ENCODE data around the gene COL18A1. TPM values are rescaled to one million over a fixed set of nuclear protein-coding genes. Genes with fewer than 3 reads are reported as not detected.

COL18A1 gene
- total and polyA plus RNA-seq, 9 of the 15 experiments (the other 6 are each of a cell fraction or from before 2014, with no cell fraction given): 0.14 to 16.4 (median 2.0) TPM

- Histone ChIP-seq H3K9me3 (replicated peaks; ENCODE audit: control insufficient read depth, insufficient read depth, low read depth, low read length) (no peaks in the 10 kb centered on the region), H3K9me1 (ENCODE audit: control insufficient read depth, insufficient read depth, low read length) (peaks cover 5% of the 10 kb centered on the region), H3K4me1 (replicated peaks in 1 of 2; ENCODE audit: control insufficient read depth in 2 of 2, insufficient read depth in 2 of 2, low read length in 2 of 2) (peaks cover 41 to 90% of the 10 kb centered on the region in 2 experiments), H3K4me2 (ENCODE audit: insufficient read depth, low read length) (no peak overlapping the region), H3K4me3 (no peak overlapping the region), H4K20me1 (replicated peaks; ENCODE audit: control insufficient read depth, insufficient read depth, low read length) (peaks cover 8% of the 10 kb centered on the region), H3K27me3 (ENCODE audit: control insufficient read depth in 2 of 2, insufficient read depth in 2 of 2, low read length in 2 of 2) (no peaks in the 10 kb centered on the region), H3K36me3 (ENCODE audit: control insufficient read depth, insufficient read depth, low read length) (no peaks in the 10 kb centered on the region), H2AFZ (ENCODE audit: low read depth, low read length) (no peak overlapping the region), H3K27ac (ENCODE audit: extremely low read depth, low read depth, low read length) (no peak overlapping the region), H3K79me2 (ENCODE audit: control insufficient read depth, insufficient read depth, low read length) (peaks cover 28% of the 10 kb centered on the region), H3K9ac (ENCODE audit: insufficient read depth in 1 of 2, low read depth in 2 of 2, low read length in 2 of 2) (peak overlapping the region in 1 of 2 experiments; percentile 66; a peak in 1 of 4 replicates)
- no peak for ATAC-seq
- no peak for FAIRE-seq
- 65% methylated on average over 6 of the region's 7 CpGs for WGBS (ENCODE audit: insufficient coverage, low coverage, missing lambda C conversion rate)
- TF ChIP-seq SMARCA4 (IDR thresholded peaks at IDR 0.05) (no peak), ZNF263 (CRISPR knock-in tag; IDR thresholded peaks at IDR 0.05; ENCODE audit: borderline replicate concordance) (peak; percentile 94), PKNOX1 (IDR thresholded peaks at IDR 0.05) (0 out of 2 replicates have a peak, but pooled peaks have one; percentile 30)
- BruUV-seq (replicated peaks): no TSS peak
- intact Hi-C loops (cut with micrococcal nuclease) (no loop called here), in situ Hi-C loops (cut with MboI) (no loop called here)
- ChIA-PET POLR2A (interaction anchor here (0.8 to 1.2 kb wide), 2 partner anchors 9 to 125 kb away, joined by 3 to 5 read pairs; no protein-coding TSS in a partner anchor), CTCF (ENCODE audit: low intra/inter-chr PET ratio) (no interaction called here)
- DNase-seq (ENCODE audit: extremely low read depth in 1 of 4, low spot score in 3 of 4): no peak
These were observed 9.0 kb downstream of the COL18A1 start for GRCh38 chr21:45413922-45414321.

- BruUV-seq (replicated peaks): no TSS peak
- ATAC-seq (no peak), DNase-seq (ENCODE audit: extremely low read depth in 1 of 4, low spot score in 3 of 4) (no peak), FAIRE-seq (no peak)
- Histone ChIP-seq H3K27me3 (ENCODE audit: control insufficient read depth in 2 of 2, insufficient read depth in 2 of 2, low read length in 2 of 2) (no peaks in the 10 kb centered on the region), H3K79me2 (ENCODE audit: control insufficient read depth, insufficient read depth, low read length) (peaks cover 23% of the 10 kb centered on the region), H3K4me2 (ENCODE audit: insufficient read depth, low read length) (no peak overlapping the region), H4K20me1 (replicated peaks; ENCODE audit: control insufficient read depth, insufficient read depth, low read length) (peaks cover 14% of the 10 kb centered on the region), H2AFZ (ENCODE audit: low read depth, low read length) (no peak overlapping the region), H3K27ac (ENCODE audit: extremely low read depth, low read depth, low read length) (no peak overlapping the region), H3K36me3 (ENCODE audit: control insufficient read depth, insufficient read depth, low read length) (no peaks in the 10 kb centered on the region), H3K4me1 (replicated peaks in 1 of 2; ENCODE audit: control insufficient read depth in 2 of 2, insufficient read depth in 2 of 2, low read length in 2 of 2) (peaks cover 39 to 89% of the 10 kb centered on the region in 2 experiments), H3K9me3 (replicated peaks; ENCODE audit: control insufficient read depth, insufficient read depth, low read depth, low read length) (no peaks in the 10 kb centered on the region), H3K9ac (ENCODE audit: insufficient read depth in 1 of 2, low read depth in 2 of 2, low read length in 2 of 2) (no peak overlapping the region), H3K4me3 (no peak overlapping the region), H3K9me1 (ENCODE audit: control insufficient read depth, insufficient read depth, low read length) (peaks cover 5% of the 10 kb centered on the region)
- intact Hi-C loops (cut with micrococcal nuclease) (no loop called here), in situ Hi-C loops (cut with MboI) (no loop called here)
- no peak for TF ChIP-seq YY1 (IDR thresholded peaks at IDR 0.05; ENCODE audit: borderline replicate concordance in 1 of 3, control insufficient read depth in 1 of 3, extremely low read depth in 1 of 3, insufficient read depth in 3 of 3, insufficient read length in 1 of 3, insufficient replicate concordance in 2 of 3, low read depth in 1 of 3, low read length in 2 of 3)
- no peak for TF ChIP-seq POLR3A (IDR thresholded peaks at IDR 0.05; ENCODE audit: borderline replicate concordance, extremely low read depth, insufficient read depth, insufficient read length)
- POLR2A ChIA-PET: interaction anchor here (2.0 kb wide), 1 partner anchor 8 kb away, joined by 6 read pairs; no protein-coding TSS in a partner anchor
- WGBS (ENCODE audit: insufficient coverage, low coverage, missing lambda C conversion rate): 86% methylated on average over 25 of the region's 25 CpGs
- CTCF ChIA-PET (ENCODE audit: low intra/inter-chr PET ratio): no interaction called here
These were observed 9.6 kb downstream of the COL18A1 start for GRCh38 chr21:45414396-45415187.
